ENCODE measurements around the gene CAVIN4.

Gene CAVIN4

GRCh38 chr9:100591639-100592412 is 13.9 kb downstream of the CAVIN4 start:
- TF ChIP-seq CTCF (IDR thresholded peaks at IDR 0.05; ENCODE audit: low read depth, low read length, missing control alignments): no peak
- no peak overlapping the region for H3K4me3 ChIP-seq (ENCODE audit: low read depth, low read length)
- no peak for DNase-seq (ENCODE audit: low read depth)
- in situ Hi-C loops (cut with HindIII; ENCODE audit: low sequenced_read_pairs): loop anchor here (25.0 kb wide), 1 partner anchor 280 kb away; no protein-coding TSS in a partner anchor

- TF ChIP-seq CTCF (IDR thresholded peaks at IDR 0.05; ENCODE audit: low read depth, low read length, missing control alignments): peak; percentile 72
- in situ Hi-C loops (cut with HindIII; ENCODE audit: low sequenced_read_pairs): loop anchor here (25.0 kb wide), 1 partner anchor 283 kb away; no protein-coding TSS in a partner anchor
- no peak overlapping the region for H3K4me3 ChIP-seq (ENCODE audit: low read depth, low read length)
- DNase-seq (ENCODE audit: low read depth): peak; percentile 55
Measured at GRCh38 chr9:100595391-100596199, 17.7 kb downstream of the CAVIN4 start.

GRCh38 chr9:100597236-100597635 is 19.4 kb downstream of the CAVIN4 start:
- in situ Hi-C loops (cut with HindIII; ENCODE audit: low sequenced_read_pairs): loop anchor here (25.0 kb wide), 1 partner anchor 285 kb away; no protein-coding TSS in a partner anchor
- no peak for DNase-seq (ENCODE audit: low read depth)
- no peak for TF ChIP-seq CTCF (IDR thresholded peaks at IDR 0.05; ENCODE audit: low read depth, low read length, missing control alignments)
- H3K4me3 ChIP-seq (ENCODE audit: low read depth, low read length): no peak overlapping the region

GRCh38 chr9:100598641-100599145 is 20.8 kb downstream of the CAVIN4 start:
- in situ Hi-C loops (cut with HindIII; ENCODE audit: low sequenced_read_pairs): loop anchor here (25.0 kb wide), 1 partner anchor 286 kb away; no protein-coding TSS in a partner anchor
- no peak for DNase-seq (ENCODE audit: low read depth)
- H3K4me3 ChIP-seq (ENCODE audit: low read depth, low read length): peak overlapping the region; percentile 47
- no peak for TF ChIP-seq CTCF (IDR thresholded peaks at IDR 0.05; ENCODE audit: low read depth, low read length, missing control alignments)

GRCh38 chr9:100600521-100601079 is 22.7 kb downstream of the CAVIN4 start:
- in situ Hi-C loops (cut with HindIII; ENCODE audit: low sequenced_read_pairs): no loop called here
- DNase-seq (ENCODE audit: low read depth): no peak
- TF ChIP-seq CTCF (IDR thresholded peaks at IDR 0.05; ENCODE audit: low read depth, low read length, missing control alignments): no peak
- no peak overlapping the region for H3K4me3 ChIP-seq (ENCODE audit: low read depth, low read length)

- no peak for DNase-seq (ENCODE audit: low read depth)
- no peak overlapping the region for H3K4me3 ChIP-seq (ENCODE audit: low read depth, low read length)
- TF ChIP-seq CTCF (IDR thresholded peaks at IDR 0.05; ENCODE audit: low read depth, low read length, missing control alignments): peak; percentile 84
- in situ Hi-C loops (cut with HindIII; ENCODE audit: low sequenced_read_pairs): no loop called here
Measured at GRCh38 chr9:100601216-100601615, 23.3 kb downstream of the CAVIN4 start.
